ENCODE data around the gene CUL3. TPM values are rescaled to one million over a fixed set of nuclear protein-coding genes. Genes with fewer than 3 reads are reported as not detected.

The CUL3 gene
- total RNA-seq, 6 donors from 2014 or later = 24.6 to 117 (median 58.0) TPM

DNA sequence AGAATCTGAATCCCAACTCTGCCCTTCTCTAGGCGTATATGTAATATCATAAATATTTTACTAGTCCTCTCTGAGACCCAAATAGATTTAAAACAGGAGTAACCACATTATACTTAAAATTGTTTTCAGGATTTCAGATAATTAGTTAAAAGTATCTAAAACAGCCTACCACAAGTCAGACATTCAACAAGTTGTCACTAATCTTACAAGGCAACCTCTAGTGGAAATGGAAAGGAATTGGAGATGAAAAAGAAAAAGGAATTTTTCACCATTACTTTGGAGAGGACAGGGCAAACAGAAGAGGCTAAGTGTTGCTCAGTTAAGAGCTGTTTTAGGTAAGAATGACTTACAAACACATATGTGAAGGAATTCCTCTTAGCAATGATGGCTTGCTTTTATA is 11.4 kb downstream of the CUL3 start:
- Histone ChIP-seq H3K4me1 (peaks cover 47 to 75% (median 62%) of the 10 kb centered on the region in 4 donors), H3K36me3 (no peaks in the 10 kb centered on the region), H3K4me3 (no peak overlapping the region), H3K9me3 (no peaks in the 10 kb centered on the region), H3K27me3 (no peaks in the 10 kb centered on the region), H3K27ac (no peak overlapping the region)
- ATAC-seq (ENCODE audit: low FRiP score in 2 of 2) = no peak
- TF ChIP-seq POLR2A (IDR thresholded peaks at IDR 0.05) (no peak), POLR2AphosphoS5 (IDR thresholded peaks at IDR 0.05) (no peak)
- no peak for DNase-seq
- 92 to 95% methylated on average over 1 of the region's 1 CpG for WGBS, 2 donors

- ATAC-seq (ENCODE audit: low FRiP score in 2 of 2) = no peak
- no peaks in the 10 kb centered on the region for H3K36me3 ChIP-seq
- peaks cover 38 to 78% (median 63%) of the 10 kb centered on the region in 4 donors for H3K4me1 ChIP-seq
- WGBS, 2 donors = 90 to 95% methylated on average over 4 of the region's 4 CpGs
- H3K4me3 ChIP-seq = no peak overlapping the region
- no peak for TF ChIP-seq CTCF (IDR thresholded peaks at IDR 0.05)
- no peak for TF ChIP-seq EP300 (IDR thresholded peaks at IDR 0.05)
- no peak for TF ChIP-seq POLR2AphosphoS5 (IDR thresholded peaks at IDR 0.05)
- TF ChIP-seq POLR2A (IDR thresholded peaks at IDR 0.05) = no peak
- H3K27ac ChIP-seq = no peak overlapping the region
- H3K27me3 ChIP-seq = no peaks in the 10 kb centered on the region
- no peaks in the 10 kb centered on the region for H3K9me3 ChIP-seq
- DNase-seq = no peak
Measured at GRCh38 chr2:224572338-224572737, 12.8 kb downstream of the CUL3 start.

- WGBS, 2 donors = 71 to 73% methylated on average over 4 of the region's 4 CpGs
- no peak for TF ChIP-seq POLR2AphosphoS5 (IDR thresholded peaks at IDR 0.05)
- TF ChIP-seq EP300 (IDR thresholded peaks at IDR 0.05) = no peak
- no peak for TF ChIP-seq CTCF (IDR thresholded peaks at IDR 0.05)
- no peak for TF ChIP-seq POLR2A (IDR thresholded peaks at IDR 0.05)
- Histone ChIP-seq H3K4me3 (no peak overlapping the region), H3K36me3 (no peaks in the 10 kb centered on the region), H3K27ac (no peak overlapping the region), H3K4me1 (peaks cover 25 to 59% (median 49%) of the 10 kb centered on the region in 4 donors), H3K9me3 (no peaks in the 10 kb centered on the region), H3K27me3 (no peaks in the 10 kb centered on the region)
- DNase-seq = no peak
- no peak for ATAC-seq (ENCODE audit: low FRiP score in 2 of 2)
Measured at GRCh38 chr2:224570328-224570993, 14.7 kb downstream of the CUL3 start.

- DNase-seq (no peak), ATAC-seq (ENCODE audit: low FRiP score in 2 of 2) (no peak)
- H3K27me3 ChIP-seq = no peaks in the 10 kb centered on the region
- no peak overlapping the region for H3K4me3 ChIP-seq
- TF ChIP-seq POLR2AphosphoS5 (IDR thresholded peaks at IDR 0.05) (no peak), EP300 (IDR thresholded peaks at IDR 0.05) (no peak), CTCF (IDR thresholded peaks at IDR 0.05) (no peak), POLR2A (IDR thresholded peaks at IDR 0.05) (no peak)
- peaks cover 17 to 57% (median 44%) of the 10 kb centered on the region in 4 donors for H3K4me1 ChIP-seq
- H3K9me3 ChIP-seq = no peaks in the 10 kb centered on the region
- H3K36me3 ChIP-seq = no peaks in the 10 kb centered on the region
- H3K27ac ChIP-seq = no peak overlapping the region
Measured at GRCh38 chr2:224569654-224570053, 15.5 kb downstream of the CUL3 start.

DNA sequence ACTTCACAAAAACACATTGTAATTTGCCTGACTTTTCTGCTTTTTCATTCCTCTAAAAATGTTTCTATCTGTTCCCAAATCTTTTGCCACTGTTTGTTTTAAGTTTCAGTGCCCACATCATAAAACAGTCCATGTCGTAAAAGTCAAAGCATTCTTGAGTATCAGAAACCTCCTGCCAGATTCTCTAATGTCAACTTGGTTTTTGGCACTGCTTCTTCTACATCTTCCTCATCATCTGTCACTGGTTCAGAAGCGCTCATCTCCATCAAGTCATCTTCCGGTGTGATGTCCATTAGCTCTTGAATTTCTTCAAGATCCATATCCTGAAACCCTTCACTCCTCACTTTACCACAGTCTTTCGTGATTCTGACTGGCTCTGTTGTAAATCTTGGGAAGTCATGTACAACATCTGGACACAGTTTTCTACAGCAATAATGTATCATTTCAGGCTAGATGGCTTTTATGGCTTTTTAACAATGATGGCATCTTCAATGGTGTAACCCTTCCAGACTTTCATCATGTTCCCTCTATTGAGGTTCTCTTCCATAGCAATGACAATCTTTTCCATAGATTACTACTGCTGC is 19.6 kb downstream of the CUL3 start:
- TF ChIP-seq POLR2A (IDR thresholded peaks at IDR 0.05) (no peak), EP300 (IDR thresholded peaks at IDR 0.05) (no peak), POLR2AphosphoS5 (IDR thresholded peaks at IDR 0.05) (no peak), CTCF (IDR thresholded peaks at IDR 0.05) (no peak)
- H3K36me3 ChIP-seq = no peaks in the 10 kb centered on the region
- peaks cover 6 to 37% (median 30%) of the 10 kb centered on the region in 4 donors for H3K4me1 ChIP-seq
- no peaks in the 10 kb centered on the region for H3K9me3 ChIP-seq
- no peak overlapping the region for H3K27ac ChIP-seq
- H3K27me3 ChIP-seq = no peaks in the 10 kb centered on the region
- H3K4me3 ChIP-seq = no peak overlapping the region
- 83 to 94% methylated on average over 4 of the region's 4 CpGs for WGBS, 2 donors
- no peak for ATAC-seq (ENCODE audit: low FRiP score in 2 of 2)
- no peak for DNase-seq
